Psoas muscle (tissue), 8 donors: ENCODE data around the gene FUT7. TPM values are rescaled to one million over a fixed set of nuclear protein-coding genes. Genes with fewer than 3 reads are reported as not detected.

Source experiments
- ATAC-seq, 4 donors: fragments of 200-7000 bp; cut with Tn5 transposase; one replicate each; pipeline ENCODE4 v1.9.1; 2020; ENCODE audit warnings: moderate library complexity in 3 of 4, mild to moderate bottlenecking in 2 of 4
- DNase-seq, 2 donors: peaks; one replicate each; pipeline ENCODE4 v3.0.0-alpha.2; 2020
- H3K27ac ChIP-seq: fragments of 200-600 bp; one replicate; pipeline ENCODE4 v1.8.0; 2022
- H3K27me3 ChIP-seq, 3 donors: fragments of 200-600 bp in 1 of 3; one replicate each; pipeline versions ENCODE4 v1.6.1 to v1.8.0; 2013 to 2022; ENCODE audit warnings: low read length in 2 of 3, mild to moderate bottlenecking in 2 of 3, moderate library complexity in 1 of 3; ENCODE audit not compliant: insufficient read depth in 3 of 3
- H3K36me3 ChIP-seq, 2 donors: fragments of 200-600 bp in 1 of 2; one replicate each; pipeline versions ENCODE4 v1.6.1 to v1.8.0; 2013 to 2022; ENCODE audit warnings: low read depth in 1 of 2, mild to moderate bottlenecking in 1 of 2, moderate library complexity in 1 of 2; ENCODE audit not compliant: insufficient read depth in 1 of 2
- H3K4me1 ChIP-seq: fragments of 200-600 bp; one replicate; pipeline ENCODE4 v1.8.0; 2022
- H3K4me3 ChIP-seq: fragments of 200-600 bp; one replicate; pipeline ENCODE4 v1.8.0; 2022; ENCODE audit warnings: mild to moderate bottlenecking
- H3K9me3 ChIP-seq: fragments of 200-600 bp; one replicate; pipeline ENCODE4 v1.8.0; 2022
- CTCF ChIP-seq: fragments of 200-600 bp; IDR thresholded peaks from one replicate; pipeline ENCODE4 v1.8.0; 2022; ENCODE audit warnings: antibody characterized with exemption
- WGBS, 3 donors: extraction: QIAGEN DNeasy Blood & Tissue Kit; methylation state at CpG; one replicate each; pipeline versions ENCODE4 v1.1.6 to v1.1.7; 2013; 5-methylcytosine and 5-hydroxymethylcytosine counted together
- intact Hi-C, 2 donors: fragments of 100-400 bp; cut with DNase I; formaldehyde crosslinking; loops; one replicate each; pipeline versions ENCODE4 v1.11.0 to v1.14.2; 2022
- polyA plus RNA-seq, 3 donors: library from polyadenylated mRNA; stranded (reverse); fragments of 200-250 nt; gene quantifications; one replicate each; pipeline ENCODE4 v1.2.3, GENCODE V29; 2013
- total RNA-seq, 4 donors: library from RNA; stranded (reverse); fragmentation: NEBNext Ultra II Directional in 2 of 4; extraction: Animal tissue kit (Norgen Biotek cat#: 25700) in 2 of 4; gene quantifications; one replicate each; pipeline versions ENCODE4 v1.2.1 to v1.2.4, GENCODE V29; 2021 to 2023
- donor health status: healthy with polysubstance abuse.
- donor health status: DM: no; HTN: no; CAD: no; lungs with moderate emphysema.
- donor health status: Bipolar disorder and iron deficiency.
- donor health status: healthy.
- donor health status: DM: yes; HTN: yes; CAD: no.
- donor health status: DM: no; HTN: no; CAD: no.
- donor health status: DM: no; HTN: no; CAD: no.
- donor health status: DM: yes; HTN: yes; CAD: no.

The FUT7 gene
- total and polyA plus RNA-seq, 7 donors, result 0.01 to 0.08 (median 0.06) TPM; not detected in 4

- DNase-seq, result no peak
- intact Hi-C loops, result no loop called here
- peaks cover 0 to 74% of the 10 kb centered on the region in 2 donors for H3K36me3 ChIP-seq
Observed at GRCh38 chr9:137012694-137013570, 19.0 kb downstream of the FUT7 start.

GRCh38 chr9:137011907-137012675, 19.8 kb downstream of the FUT7 start:
- no peak for ATAC-seq
- TF ChIP-seq CTCF, result no peak
- Histone ChIP-seq H3K4me1 (no peaks in the 10 kb centered on the region), H3K36me3 (peaks cover 0 to 65% of the 10 kb centered on the region in 2 donors), H3K4me3 (no peak overlapping the region), H3K27me3 (no peaks in the 10 kb centered on the region), H3K9me3 (no peaks in the 10 kb centered on the region), H3K27ac (no peak overlapping the region)
- DNase-seq, result no peak
- 90 to 93% (median 92%) methylated on average over 29 to 39 of the region's 39 CpGs for WGBS, 3 donors
- intact Hi-C loops, result no loop called here

More at GRCh38 chr9:137012694-137013570, 19.0 kb downstream of the FUT7 start:
- Histone ChIP-seq H3K27ac (no peak overlapping the region), H3K4me3 (no peak overlapping the region), H3K9me3 (no peaks in the 10 kb centered on the region), H3K27me3 (no peaks in the 10 kb centered on the region), H3K4me1 (no peaks in the 10 kb centered on the region)
- WGBS, 3 donors, result 82 to 88% (median 83%) methylated on average over 61 to 67 of the region's 67 CpGs
- ATAC-seq, result no peak
- TF ChIP-seq CTCF, result no peak

GRCh38 chr9:137011156-137011555, 20.7 kb downstream of the FUT7 start:
- intact Hi-C loops, result no loop called here
- no peaks in the 10 kb centered on the region for H3K9me3 ChIP-seq
- H3K27ac ChIP-seq, result no peak overlapping the region
- no peaks in the 10 kb centered on the region for H3K27me3 ChIP-seq
- DNase-seq (no peak), ATAC-seq (no peak)
- WGBS, 3 donors, result 92 to 96% (median 94%) methylated on average over 24 of the region's 24 CpGs
- peaks cover 0 to 56% of the 10 kb centered on the region in 2 donors for H3K36me3 ChIP-seq
- no peak for TF ChIP-seq CTCF
- no peaks in the 10 kb centered on the region for H3K4me1 ChIP-seq
- no peak overlapping the region for H3K4me3 ChIP-seq

GRCh38 chr9:137009938-137010732, 21.8 kb downstream of the FUT7 start:
- H3K4me3 ChIP-seq, result no peak overlapping the region
- WGBS, 3 donors, result 93 to 95% (median 94%) methylated on average over 47 to 49 of the region's 49 CpGs
- ATAC-seq, result no peak

More at GRCh38 chr9:137009938-137010732, 21.8 kb downstream of the FUT7 start:
- Histone ChIP-seq H3K27me3 (no peaks in the 10 kb centered on the region), H3K36me3 (peaks cover 0 to 46% of the 10 kb centered on the region in 2 donors), H3K4me1 (no peaks in the 10 kb centered on the region), H3K9me3 (no peaks in the 10 kb centered on the region), H3K27ac (no peak overlapping the region)
- intact Hi-C loops, result no loop called here
- no peak for TF ChIP-seq CTCF
- no peak for DNase-seq
